ENCODE measurements around the gene ZBTB42. TPM values are rescaled to one million over a fixed set of nuclear protein-coding genes. Genes with fewer than 3 reads are reported as not detected.

ZBTB42 gene
- total and polyA plus RNA-seq, 2 of the 13 experiments (the other 11 are each of a cell fraction or from before 2014, with no cell fraction given), result 2.8 to 4.2 TPM

DNA sequence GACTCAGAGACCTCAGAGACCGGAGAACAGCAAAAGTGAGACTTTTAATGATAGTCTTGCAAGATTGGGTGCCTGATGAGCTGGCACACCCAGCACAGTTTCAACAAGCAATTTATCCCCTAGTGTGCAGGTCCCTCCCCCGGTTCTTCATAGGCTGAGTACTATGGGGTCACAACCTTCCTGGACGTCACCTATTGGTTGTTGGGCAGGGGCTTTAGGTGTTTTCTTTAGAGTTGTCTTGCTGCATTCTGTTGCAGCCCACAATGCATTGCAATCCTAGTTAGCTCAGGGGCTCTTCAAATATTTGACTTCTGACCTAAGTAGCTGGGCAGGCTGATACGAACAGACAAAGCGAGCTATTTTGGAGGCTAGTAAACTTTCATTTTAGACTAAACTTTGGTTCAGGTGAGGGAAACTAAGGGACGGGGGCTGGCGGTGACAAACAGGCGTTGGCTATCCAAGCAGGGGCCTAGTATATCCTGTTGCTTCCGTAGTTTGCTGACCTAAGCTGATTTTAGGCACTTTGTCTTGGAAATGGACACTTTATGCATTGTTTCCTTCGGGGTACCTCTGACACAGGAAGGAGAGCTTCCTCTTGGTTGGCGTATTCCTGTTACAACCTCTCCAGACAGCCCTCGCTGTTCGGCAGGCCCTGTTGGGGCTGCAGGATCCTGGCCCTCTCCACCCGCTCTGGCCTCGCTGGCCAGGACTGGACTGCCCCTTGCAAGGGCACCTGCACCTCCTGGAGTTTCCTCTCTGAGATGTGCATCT lies 33.9 kb upstream of the ZBTB42 start (continued):
- TF ChIP-seq TBL1XR1 (IDR thresholded peaks at IDR 0.05; ENCODE audit: borderline replicate concordance, low read length, partially characterized antibody) (no peak), HNRNPL (IDR thresholded peaks at IDR 0.05; ENCODE audit: low read depth, low read length) (no peak), SRSF4 (IDR thresholded peaks at IDR 0.05; ENCODE audit: low read depth, low read length, poor library complexity, severe bottlenecking) (no peak), ZNF737 (CRISPR knock-in tag; IDR thresholded peaks at IDR 0.05; ENCODE audit: borderline replicate concordance) (no peak), MAFF (IDR thresholded peaks at IDR 0.05; ENCODE audit: low read depth, low read length) (peak; percentile 96), AGO1 (IDR thresholded peaks at IDR 0.05; ENCODE audit: low read depth, low read length, poor library complexity, severe bottlenecking) (no peak), ZNF44 (CRISPR knock-in tag; IDR thresholded peaks at IDR 0.05) (no peak), HMG20B (CRISPR knock-in tag; conservative IDR thresholded peaks at IDR 0.05) (0 out of 2 replicates have a peak, but pooled peaks have one; percentile 19), SATB2 (CRISPR knock-in tag; IDR thresholded peaks at IDR 0.05) (no peak), SMAD1 (CRISPR knock-in tag; IDR thresholded peaks at IDR 0.05; ENCODE audit: borderline replicate concordance, low read depth) (no peak), ZNF644 (CRISPR knock-in tag; IDR thresholded peaks at IDR 0.05; ENCODE audit: low read depth) (no peak)
- TF ChIP-seq, protein P1, sequence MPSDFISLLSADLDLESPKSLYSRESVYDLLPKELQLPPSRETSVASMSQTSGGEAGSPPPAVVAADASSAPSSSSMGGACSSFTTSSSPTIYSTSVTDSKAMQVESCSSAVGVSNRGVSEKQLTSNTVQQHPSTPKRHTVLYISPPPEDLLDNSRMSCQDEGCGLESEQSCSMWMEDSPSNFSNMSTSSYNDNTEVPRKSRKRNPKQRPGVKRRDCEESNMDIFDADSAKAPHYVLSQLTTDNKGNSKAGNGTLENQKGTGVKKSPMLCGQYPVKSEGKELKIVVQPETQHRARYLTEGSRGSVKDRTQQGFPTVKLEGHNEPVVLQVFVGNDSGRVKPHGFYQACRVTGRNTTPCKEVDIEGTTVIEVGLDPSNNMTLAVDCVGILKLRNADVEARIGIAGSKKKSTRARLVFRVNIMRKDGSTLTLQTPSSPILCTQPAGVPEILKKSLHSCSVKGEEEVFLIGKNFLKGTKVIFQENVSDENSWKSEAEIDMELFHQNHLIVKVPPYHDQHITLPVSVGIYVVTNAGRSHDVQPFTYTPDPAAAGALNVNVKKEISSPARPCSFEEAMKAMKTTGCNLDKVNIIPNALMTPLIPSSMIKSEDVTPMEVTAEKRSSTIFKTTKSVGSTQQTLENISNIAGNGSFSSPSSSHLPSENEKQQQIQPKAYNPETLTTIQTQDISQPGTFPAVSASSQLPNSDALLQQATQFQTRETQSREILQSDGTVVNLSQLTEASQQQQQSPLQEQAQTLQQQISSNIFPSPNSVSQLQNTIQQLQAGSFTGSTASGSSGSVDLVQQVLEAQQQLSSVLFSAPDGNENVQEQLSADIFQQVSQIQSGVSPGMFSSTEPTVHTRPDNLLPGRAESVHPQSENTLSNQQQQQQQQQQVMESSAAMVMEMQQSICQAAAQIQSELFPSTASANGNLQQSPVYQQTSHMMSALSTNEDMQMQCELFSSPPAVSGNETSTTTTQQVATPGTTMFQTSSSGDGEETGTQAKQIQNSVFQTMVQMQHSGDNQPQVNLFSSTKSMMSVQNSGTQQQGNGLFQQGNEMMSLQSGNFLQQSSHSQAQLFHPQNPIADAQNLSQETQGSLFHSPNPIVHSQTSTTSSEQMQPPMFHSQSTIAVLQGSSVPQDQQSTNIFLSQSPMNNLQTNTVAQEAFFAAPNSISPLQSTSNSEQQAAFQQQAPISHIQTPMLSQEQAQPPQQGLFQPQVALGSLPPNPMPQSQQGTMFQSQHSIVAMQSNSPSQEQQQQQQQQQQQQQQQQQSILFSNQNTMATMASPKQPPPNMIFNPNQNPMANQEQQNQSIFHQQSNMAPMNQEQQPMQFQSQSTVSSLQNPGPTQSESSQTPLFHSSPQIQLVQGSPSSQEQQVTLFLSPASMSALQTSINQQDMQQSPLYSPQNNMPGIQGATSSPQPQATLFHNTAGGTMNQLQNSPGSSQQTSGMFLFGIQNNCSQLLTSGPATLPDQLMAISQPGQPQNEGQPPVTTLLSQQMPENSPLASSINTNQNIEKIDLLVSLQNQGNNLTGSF (CRISPR knock-in tag; IDR thresholded peaks at IDR 0.05), result no peak
- TF ChIP-seq, protein P2, sequence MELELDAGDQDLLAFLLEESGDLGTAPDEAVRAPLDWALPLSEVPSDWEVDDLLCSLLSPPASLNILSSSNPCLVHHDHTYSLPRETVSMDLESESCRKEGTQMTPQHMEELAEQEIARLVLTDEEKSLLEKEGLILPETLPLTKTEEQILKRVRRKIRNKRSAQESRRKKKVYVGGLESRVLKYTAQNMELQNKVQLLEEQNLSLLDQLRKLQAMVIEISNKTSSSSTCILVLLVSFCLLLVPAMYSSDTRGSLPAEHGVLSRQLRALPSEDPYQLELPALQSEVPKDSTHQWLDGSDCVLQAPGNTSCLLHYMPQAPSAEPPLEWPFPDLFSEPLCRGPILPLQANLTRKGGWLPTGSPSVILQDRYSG (CRISPR knock-in tag; IDR thresholded peaks at IDR 0.05), result no peak
- TF ChIP-seq, protein P3, sequence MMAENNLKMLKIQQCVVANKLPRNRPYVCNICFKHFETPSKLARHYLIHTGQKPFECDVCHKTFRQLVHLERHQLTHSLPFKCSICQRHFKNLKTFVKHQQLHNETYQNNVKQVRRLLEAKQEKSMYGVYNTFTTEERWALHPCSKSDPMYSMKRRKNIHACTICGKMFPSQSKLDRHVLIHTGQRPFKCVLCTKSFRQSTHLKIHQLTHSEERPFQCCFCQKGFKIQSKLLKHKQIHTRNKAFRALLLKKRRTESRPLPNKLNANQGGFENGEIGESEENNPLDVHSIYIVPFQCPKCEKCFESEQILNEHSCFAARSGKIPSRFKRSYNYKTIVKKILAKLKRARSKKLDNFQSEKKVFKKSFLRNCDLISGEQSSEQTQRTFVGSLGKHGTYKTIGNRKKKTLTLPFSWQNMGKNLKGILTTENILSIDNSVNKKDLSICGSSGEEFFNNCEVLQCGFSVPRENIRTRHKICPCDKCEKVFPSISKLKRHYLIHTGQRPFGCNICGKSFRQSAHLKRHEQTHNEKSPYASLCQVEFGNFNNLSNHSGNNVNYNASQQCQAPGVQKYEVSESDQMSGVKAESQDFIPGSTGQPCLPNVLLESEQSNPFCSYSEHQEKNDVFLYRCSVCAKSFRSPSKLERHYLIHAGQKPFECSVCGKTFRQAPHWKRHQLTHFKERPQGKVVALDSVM (CRISPR knock-in tag; IDR thresholded peaks at IDR 0.05), result no peak
- TF ChIP-seq, protein P4, sequence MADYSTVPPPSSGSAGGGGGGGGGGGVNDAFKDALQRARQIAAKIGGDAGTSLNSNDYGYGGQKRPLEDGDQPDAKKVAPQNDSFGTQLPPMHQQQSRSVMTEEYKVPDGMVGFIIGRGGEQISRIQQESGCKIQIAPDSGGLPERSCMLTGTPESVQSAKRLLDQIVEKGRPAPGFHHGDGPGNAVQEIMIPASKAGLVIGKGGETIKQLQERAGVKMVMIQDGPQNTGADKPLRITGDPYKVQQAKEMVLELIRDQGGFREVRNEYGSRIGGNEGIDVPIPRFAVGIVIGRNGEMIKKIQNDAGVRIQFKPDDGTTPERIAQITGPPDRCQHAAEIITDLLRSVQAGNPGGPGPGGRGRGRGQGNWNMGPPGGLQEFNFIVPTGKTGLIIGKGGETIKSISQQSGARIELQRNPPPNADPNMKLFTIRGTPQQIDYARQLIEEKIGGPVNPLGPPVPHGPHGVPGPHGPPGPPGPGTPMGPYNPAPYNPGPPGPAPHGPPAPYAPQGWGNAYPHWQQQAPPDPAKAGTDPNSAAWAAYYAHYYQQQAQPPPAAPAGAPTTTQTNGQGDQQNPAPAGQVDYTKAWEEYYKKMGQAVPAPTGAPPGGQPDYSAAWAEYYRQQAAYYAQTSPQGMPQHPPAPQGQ (CRISPR knock-in tag; IDR thresholded peaks at IDR 0.05; ENCODE audit: borderline replicate concordance), result no peak
- TF ChIP-seq, protein P5, sequence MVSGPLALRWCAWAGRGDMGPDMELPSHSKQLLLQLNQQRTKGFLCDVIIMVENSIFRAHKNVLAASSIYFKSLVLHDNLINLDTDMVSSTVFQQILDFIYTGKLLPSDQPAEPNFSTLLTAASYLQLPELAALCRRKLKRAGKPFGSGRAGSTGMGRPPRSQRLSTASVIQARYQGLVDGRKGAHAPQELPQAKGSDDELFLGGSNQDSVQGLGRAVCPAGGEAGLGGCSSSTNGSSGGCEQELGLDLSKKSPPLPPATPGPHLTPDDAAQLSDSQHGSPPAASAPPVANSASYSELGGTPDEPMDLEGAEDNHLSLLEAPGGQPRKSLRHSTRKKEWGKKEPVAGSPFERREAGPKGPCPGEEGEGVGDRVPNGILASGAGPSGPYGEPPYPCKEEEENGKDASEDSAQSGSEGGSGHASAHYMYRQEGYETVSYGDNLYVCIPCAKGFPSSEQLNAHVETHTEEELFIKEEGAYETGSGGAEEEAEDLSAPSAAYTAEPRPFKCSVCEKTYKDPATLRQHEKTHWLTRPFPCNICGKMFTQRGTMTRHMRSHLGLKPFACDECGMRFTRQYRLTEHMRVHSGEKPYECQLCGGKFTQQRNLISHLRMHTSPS (CRISPR knock-in tag; IDR thresholded peaks at IDR 0.05; ENCODE audit: low read depth), result no peak

Measured in HepG2 (cell line).